Liver (tissue), 9 donors: ENCODE results near the gene GPANK1. TPM values are rescaled to one million over a fixed set of nuclear protein-coding genes. Genes with fewer than 3 reads are reported as not detected.

Experiments used
- DNase-seq: peaks from one replicate; pipeline ENCODE4 v3.0.0-alpha.2; 2017; ENCODE audit warnings: low spot score
- H3K27ac ChIP-seq, 2 donors: one replicate each; pipeline ENCODE4 v1.7.0; 2013; ENCODE audit warnings: inconsistent platforms in 2 of 2, low read length in 2 of 2, control low read depth in 1 of 2, low read depth in 1 of 2, mild to moderate bottlenecking in 1 of 2
- H3K27me3 ChIP-seq, 4 donors: one replicate each; pipeline versions ENCODE4 v1.6.1 to v1.7.0; 2013; ENCODE audit warnings: low read length in 3 of 4, inconsistent platforms in 1 of 4, mild to moderate bottlenecking in 1 of 4, moderate library complexity in 1 of 4; ENCODE audit not compliant: control insufficient read depth in 4 of 4, insufficient read depth in 4 of 4
- H3K36me3 ChIP-seq, 4 donors: one replicate each; pipeline versions ENCODE4 v1.6.1 to v1.7.0; 2013; ENCODE audit warnings: low read length in 3 of 4, mild to moderate bottlenecking in 3 of 4, low read depth in 1 of 4, moderate library complexity in 1 of 4; ENCODE audit not compliant: control insufficient read depth in 4 of 4, insufficient read depth in 3 of 4
- H3K4me1 ChIP-seq, 4 donors: one replicate each; pipeline versions ENCODE4 v1.6.1 to v1.7.0; 2013; ENCODE audit warnings: low read length in 3 of 4, mild to moderate bottlenecking in 3 of 4, moderate library complexity in 1 of 4; ENCODE audit not compliant: control insufficient read depth in 4 of 4, insufficient read depth in 4 of 4
- H3K4me3 ChIP-seq, 3 donors: one replicate each; pipeline versions ENCODE4 v1.6.1 to v1.7.0; 2013; ENCODE audit warnings: low read length in 3 of 3, control low read depth in 1 of 3, low read depth in 1 of 3, mild to moderate bottlenecking in 1 of 3
- H3K9ac ChIP-seq, 2 donors: one replicate each; pipeline ENCODE4 v1.7.0; 2013; ENCODE audit warnings: low read length in 2 of 2, mild to moderate bottlenecking in 2 of 2, moderate library complexity in 2 of 2, control low read depth in 1 of 2, low read depth in 1 of 2
- H3K9me3 ChIP-seq, 4 donors: one replicate each; pipeline versions ENCODE4 v1.6.1 to v1.7.0; 2013; ENCODE audit warnings: low read length in 3 of 4; ENCODE audit not compliant: control insufficient read depth in 4 of 4
- EGR1 ChIP-seq, 2 donors: IDR thresholded peaks; 2 replicates each; pipeline ENCODE4 v1.6.1; 2016 to 2018; ENCODE audit warnings: antibody characterized with exemption in 2 of 2, low read depth in 2 of 2
- FOXA1 ChIP-seq: IDR thresholded peaks from 2 replicates; pipeline ENCODE4 v1.6.1; 2016; ENCODE audit warnings: antibody characterized with exemption
- FOXA2 ChIP-seq: IDR thresholded peaks from 2 replicates; pipeline ENCODE4 v1.6.1; 2016; ENCODE audit warnings: antibody characterized with exemption
- HNF4A ChIP-seq, 2 donors: conservative IDR thresholded peaks; 2 replicates each; pipeline ENCODE4 v1.6.1; 2016; ENCODE audit warnings: antibody characterized with exemption in 2 of 2, mild to moderate bottlenecking in 2 of 2
- HNF4G ChIP-seq: IDR thresholded peaks from 2 replicates; pipeline ENCODE4 v1.6.1; 2016; ENCODE audit warnings: antibody characterized with exemption
- NR2F2 ChIP-seq: IDR thresholded peaks from 2 replicates; pipeline ENCODE4 v1.6.1; 2016; ENCODE audit warnings: antibody characterized with exemption
- RAD21 ChIP-seq, 2 donors: IDR thresholded peaks; 2 replicates each; pipeline ENCODE4 v1.6.1; 2016; ENCODE audit warnings: antibody characterized with exemption in 2 of 2, mild to moderate bottlenecking in 2 of 2
- RXRA ChIP-seq, 2 donors: IDR thresholded peaks; 2 replicates each; pipeline ENCODE4 v1.6.1; 2017 to 2018; ENCODE audit warnings: antibody characterized with exemption in 2 of 2, mild to moderate bottlenecking in 1 of 2
- SP1 ChIP-seq: IDR thresholded peaks from 2 replicates; pipeline ENCODE4 v1.6.1; 2018; ENCODE audit warnings: antibody characterized with exemption, mild to moderate bottlenecking
- TAF1 ChIP-seq: conservative IDR thresholded peaks from 2 replicates; pipeline ENCODE4 v1.6.1; 2016; ENCODE audit warnings: antibody characterized with exemption, mild to moderate bottlenecking
- YY1 ChIP-seq: IDR thresholded peaks from 2 replicates; pipeline ENCODE4 v1.6.1; 2016; ENCODE audit warnings: antibody characterized with exemption, mild to moderate bottlenecking
- whole genome bisulfite sequencing: extraction: QIAGEN DNeasy Blood & Tissue Kit; methylation state at CpG from one replicate; pipeline ENCODE4 v1.1.7; 2013; 5-methylcytosine and 5-hydroxymethylcytosine counted together
- polyA plus RNA-seq, 2 donors: library from polyadenylated mRNA; stranded (reverse) in 1 of 2; unstranded in 1 of 2; fragments of 200-250 nt in 1 of 2; fragments of >200 nt in 1 of 2; fragmentation: Nextera tagmentation in 1 of 2; extraction: Ambion mirVana in 1 of 2; gene quantifications; one replicate each; pipeline versions ENCODE4 v1.2.1 to v1.2.3, GENCODE V29; 2013 to 2015
- total RNA-seq, 2 donors: library from RNA; depleted of rRNA; stranded (reverse); fragments of >200 nt; gene quantifications; one replicate each; pipeline ENCODE4 v1.2.3, GENCODE V29; 2014
- TF ChIP-seq, protein P1 (sequence below): IDR thresholded peaks from 2 replicates; pipeline ENCODE4 v1.6.1; 2016; ENCODE audit warnings: antibody characterized with exemption, mild to moderate bottlenecking
- TF ChIP-seq, protein P2 (sequence below): IDR thresholded peaks from 2 replicates; pipeline ENCODE4 v1.6.1; 2016; ENCODE audit warnings: antibody characterized with exemption
- TF ChIP-seq, protein P3 (sequence below): IDR thresholded peaks from 2 replicates; pipeline ENCODE4 v1.6.1; 2016; ENCODE audit warnings: antibody characterized with exemption
- TF ChIP-seq, protein P4 (sequence below): IDR thresholded peaks from 2 replicates; pipeline ENCODE4 v1.6.1; 2016; ENCODE audit warnings: antibody characterized with exemption
- donor health status: healthy.
- donor health status: healthy.
- donor health status: healthy.
- donor health status: healthy.
- donor health status: healthy.

The GPANK1 gene
- total and polyA plus RNA-seq, 4 donors, result 7.6 to 13.9 (median 11.2) TPM

DNA sequence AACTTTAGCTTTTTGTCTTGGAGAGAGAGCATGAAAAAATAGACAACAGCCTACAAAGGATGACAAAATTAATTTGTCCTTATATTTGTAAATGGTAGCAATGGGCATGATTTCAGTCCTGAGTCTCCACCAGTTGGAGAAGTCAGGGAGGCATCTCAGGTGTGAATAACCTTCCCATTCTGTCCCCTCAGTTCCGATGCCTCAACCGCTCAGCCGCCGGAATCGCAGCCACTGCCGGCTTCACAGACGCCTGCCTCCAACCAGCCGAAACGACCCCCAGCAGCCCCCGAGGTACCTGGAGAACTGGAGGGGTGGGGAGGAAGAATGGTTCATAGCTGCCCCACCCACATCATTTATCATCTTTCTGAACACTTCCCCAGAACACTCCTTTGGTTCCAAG, 40.7 kb downstream of the GPANK1 start (continued):
- TF ChIP-seq, protein P1, sequence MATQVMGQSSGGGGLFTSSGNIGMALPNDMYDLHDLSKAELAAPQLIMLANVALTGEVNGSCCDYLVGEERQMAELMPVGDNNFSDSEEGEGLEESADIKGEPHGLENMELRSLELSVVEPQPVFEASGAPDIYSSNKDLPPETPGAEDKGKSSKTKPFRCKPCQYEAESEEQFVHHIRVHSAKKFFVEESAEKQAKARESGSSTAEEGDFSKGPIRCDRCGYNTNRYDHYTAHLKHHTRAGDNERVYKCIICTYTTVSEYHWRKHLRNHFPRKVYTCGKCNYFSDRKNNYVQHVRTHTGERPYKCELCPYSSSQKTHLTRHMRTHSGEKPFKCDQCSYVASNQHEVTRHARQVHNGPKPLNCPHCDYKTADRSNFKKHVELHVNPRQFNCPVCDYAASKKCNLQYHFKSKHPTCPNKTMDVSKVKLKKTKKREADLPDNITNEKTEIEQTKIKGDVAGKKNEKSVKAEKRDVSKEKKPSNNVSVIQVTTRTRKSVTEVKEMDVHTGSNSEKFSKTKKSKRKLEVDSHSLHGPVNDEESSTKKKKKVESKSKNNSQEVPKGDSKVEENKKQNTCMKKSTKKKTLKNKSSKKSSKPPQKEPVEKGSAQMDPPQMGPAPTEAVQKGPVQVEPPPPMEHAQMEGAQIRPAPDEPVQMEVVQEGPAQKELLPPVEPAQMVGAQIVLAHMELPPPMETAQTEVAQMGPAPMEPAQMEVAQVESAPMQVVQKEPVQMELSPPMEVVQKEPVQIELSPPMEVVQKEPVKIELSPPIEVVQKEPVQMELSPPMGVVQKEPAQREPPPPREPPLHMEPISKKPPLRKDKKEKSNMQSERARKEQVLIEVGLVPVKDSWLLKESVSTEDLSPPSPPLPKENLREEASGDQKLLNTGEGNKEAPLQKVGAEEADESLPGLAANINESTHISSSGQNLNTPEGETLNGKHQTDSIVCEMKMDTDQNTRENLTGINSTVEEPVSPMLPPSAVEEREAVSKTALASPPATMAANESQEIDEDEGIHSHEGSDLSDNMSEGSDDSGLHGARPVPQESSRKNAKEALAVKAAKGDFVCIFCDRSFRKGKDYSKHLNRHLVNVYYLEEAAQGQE, result no peak
- TF ChIP-seq TAF1, result no peak

DNA sequence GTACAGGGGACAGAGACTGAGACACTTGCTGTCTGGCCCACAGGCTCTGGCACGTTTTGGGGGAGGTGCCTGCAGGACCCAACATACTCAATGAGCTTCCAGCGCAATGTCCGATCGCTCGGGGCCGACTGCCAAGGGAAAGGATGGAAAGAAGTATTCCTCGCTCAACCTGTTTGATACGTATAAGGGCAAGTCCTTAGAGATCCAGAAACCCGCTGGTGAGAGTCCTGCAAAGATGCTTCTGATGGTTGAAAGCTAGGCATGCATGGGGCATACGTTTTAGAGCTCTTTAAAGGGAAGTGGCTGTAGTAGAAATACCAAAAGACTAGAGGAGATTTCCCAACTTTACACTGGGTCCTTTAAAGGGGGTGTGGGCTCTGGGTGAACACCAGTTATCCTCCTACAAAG, 42.1 kb downstream of the GPANK1 start:
- Histone ChIP-seq H3K9me3 (no peaks in the 10 kb centered on the region), H3K36me3 (peaks cover 15 to 42% (median 39%) of the 10 kb centered on the region in 4 donors), H3K27me3 (no peaks in the 10 kb centered on the region), H3K4me1 (peaks cover 4 to 14% (median 7%) of the 10 kb centered on the region in 4 donors), H3K27ac (no peak overlapping the region), H3K9ac (no peak overlapping the region), H3K4me3 (no peak overlapping the region)
- WGBS, result 78% methylated on average over 10 of the region's 10 CpGs
- no peak for TF ChIP-seq SP1
- no peak for TF ChIP-seq NR2F2
- no peak for TF ChIP-seq HNF4A (conservative IDR thresholded peaks at IDR 0.05)
- TF ChIP-seq YY1, result no peak
- no peak for TF ChIP-seq FOXA2
- no peak for TF ChIP-seq TAF1
- TF ChIP-seq, protein P1, result no peak
- TF ChIP-seq, protein P2, sequence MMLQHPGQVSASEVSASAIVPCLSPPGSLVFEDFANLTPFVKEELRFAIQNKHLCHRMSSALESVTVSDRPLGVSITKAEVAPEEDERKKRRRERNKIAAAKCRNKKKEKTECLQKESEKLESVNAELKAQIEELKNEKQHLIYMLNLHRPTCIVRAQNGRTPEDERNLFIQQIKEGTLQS, result no peak
- TF ChIP-seq, protein P3, sequence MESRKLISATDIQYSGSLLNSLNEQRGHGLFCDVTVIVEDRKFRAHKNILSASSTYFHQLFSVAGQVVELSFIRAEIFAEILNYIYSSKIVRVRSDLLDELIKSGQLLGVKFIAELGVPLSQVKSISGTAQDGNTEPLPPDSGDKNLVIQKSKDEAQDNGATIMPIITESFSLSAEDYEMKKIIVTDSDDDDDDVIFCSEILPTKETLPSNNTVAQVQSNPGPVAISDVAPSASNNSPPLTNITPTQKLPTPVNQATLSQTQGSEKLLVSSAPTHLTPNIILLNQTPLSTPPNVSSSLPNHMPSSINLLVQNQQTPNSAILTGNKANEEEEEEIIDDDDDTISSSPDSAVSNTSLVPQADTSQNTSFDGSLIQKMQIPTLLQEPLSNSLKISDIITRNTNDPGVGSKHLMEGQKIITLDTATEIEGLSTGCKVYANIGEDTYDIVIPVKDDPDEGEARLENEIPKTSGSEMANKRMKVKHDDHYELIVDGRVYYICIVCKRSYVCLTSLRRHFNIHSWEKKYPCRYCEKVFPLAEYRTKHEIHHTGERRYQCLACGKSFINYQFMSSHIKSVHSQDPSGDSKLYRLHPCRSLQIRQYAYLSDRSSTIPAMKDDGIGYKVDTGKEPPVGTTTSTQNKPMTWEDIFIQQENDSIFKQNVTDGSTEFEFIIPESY, result no peak
- no peak for TF ChIP-seq HNF4G
- no peak for TF ChIP-seq EGR1 (IDR thresholded peaks at IDR 0.05; ENCODE audit: low read depth in 2 of 2)
- TF ChIP-seq, protein P4, sequence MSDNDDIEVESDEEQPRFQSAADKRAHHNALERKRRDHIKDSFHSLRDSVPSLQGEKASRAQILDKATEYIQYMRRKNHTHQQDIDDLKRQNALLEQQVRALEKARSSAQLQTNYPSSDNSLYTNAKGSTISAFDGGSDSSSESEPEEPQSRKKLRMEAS, result no peak
- TF ChIP-seq FOXA1, result no peak
- TF ChIP-seq RAD21 (IDR thresholded peaks at IDR 0.05), result no peak
- TF ChIP-seq RXRA (IDR thresholded peaks at IDR 0.05), result no peak
- DNase-seq, result no peak
